GM23338 (cell line): Measurements from ENCODE around the gene MYH15.

ENCODE experiments used
- CREB1 ChIP-seq: fragments of 250-450 bp; sonication (Bioruptor Pico); IDR thresholded peaks from 2 replicates; pipeline ENCODE4 v1.5.0; 2020; ENCODE audit warnings: low read depth, mild to moderate bottlenecking, moderate library complexity
- CTCF ChIP-seq, 2 experiments: fragments of 200-600 bp in 1 of 2; sonication (generic) in 1 of 2; conservative IDR thresholded peaks; 2 replicates each; pipeline versions ENCODE4 v1.5.1 to v1.6.1; 2016 to 2017; ENCODE audit warnings: antibody characterized with exemption in 2 of 2, low read depth in 2 of 2, mild to moderate bottlenecking in 2 of 2, moderate library complexity in 1 of 2
- EZH2 ChIP-seq: fragments of 200-600 bp; sonication (generic); IDR thresholded peaks from one replicate; pipeline ENCODE4 v1.8.0; 2017; ENCODE audit warnings: antibody characterized with exemption, mild to moderate bottlenecking, low read depth; ENCODE audit not compliant: unreplicated experiment
- POLR2AphosphoS5 ChIP-seq: IDR thresholded peaks from 2 replicates; pipeline ENCODE4 v1.6.1; 2016; ENCODE audit warnings: antibody characterized with exemption, low read depth

DNA sequence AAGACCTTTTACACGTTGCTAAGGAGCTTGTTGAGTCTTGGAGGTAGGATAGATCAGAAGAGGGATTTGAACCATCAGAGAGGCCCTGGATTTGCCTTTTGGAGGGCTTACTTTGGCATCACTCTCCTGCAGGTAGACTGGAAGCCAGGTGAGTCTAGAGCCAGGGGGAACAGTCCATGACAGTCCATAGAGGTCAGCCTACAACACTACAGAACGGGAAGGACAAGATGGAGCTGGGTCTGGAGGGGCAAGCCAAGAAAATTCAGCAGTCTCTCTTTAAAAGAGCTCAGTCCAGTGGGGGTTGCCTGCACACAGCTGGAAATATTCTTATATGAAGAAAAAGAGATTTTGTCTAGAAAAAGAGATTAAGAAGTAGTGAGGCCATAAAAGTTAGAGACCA, 153.4 kb downstream of the MYH15 start:
- TF ChIP-seq CTCF (conservative IDR thresholded peaks at IDR 0.05; ENCODE audit: low read depth in 2 of 2) = no peak
- TF ChIP-seq CREB1 (CRISPR knock-in tag) = no peak
- TF ChIP-seq POLR2AphosphoS5 = no peak
- no peak for TF ChIP-seq EZH2
